Omental fat pad (tissue), 4 donors: Measurements from ENCODE around the gene MAML3. TPM values are rescaled to one million over a fixed set of nuclear protein-coding genes. Genes with fewer than 3 reads are reported as not detected.

Experiments used
- ATAC-seq: fragments of 150-250 bp; one replicate; pipeline ENCODE4 v1.9.1; 2016; ENCODE audit warnings: mild to moderate bottlenecking, moderate library complexity; ENCODE audit not compliant: low FRiP score
- DNase-seq: peaks from one replicate; pipeline ENCODE4 v3.0.0-alpha.2; 2019; ENCODE audit warnings: low spot score
- total RNA-seq, 4 donors: library from RNA; depleted of rRNA; stranded (reverse); fragments of >200 nt; gene quantifications; one replicate each; pipeline ENCODE4 v1.1.0, GENCODE V29; 2016
- TF ChIP-seq, protein P1 (sequence below), 3 donors: fragments of 450-650 bp; IDR thresholded peaks; one replicate each; pipeline ENCODE4 v1.5.1; 2016 to 2017; ENCODE audit warnings: antibody characterized with exemption in 3 of 3, mild to moderate bottlenecking in 3 of 3, moderate library complexity in 2 of 3

MAML3 gene
- total RNA-seq, 4 donors from 2014 or later, result 4.8 to 12.8 (median 11.7) TPM

- DNase-seq (no peak), ATAC-seq (no peak)
- TF ChIP-seq, protein P1, sequence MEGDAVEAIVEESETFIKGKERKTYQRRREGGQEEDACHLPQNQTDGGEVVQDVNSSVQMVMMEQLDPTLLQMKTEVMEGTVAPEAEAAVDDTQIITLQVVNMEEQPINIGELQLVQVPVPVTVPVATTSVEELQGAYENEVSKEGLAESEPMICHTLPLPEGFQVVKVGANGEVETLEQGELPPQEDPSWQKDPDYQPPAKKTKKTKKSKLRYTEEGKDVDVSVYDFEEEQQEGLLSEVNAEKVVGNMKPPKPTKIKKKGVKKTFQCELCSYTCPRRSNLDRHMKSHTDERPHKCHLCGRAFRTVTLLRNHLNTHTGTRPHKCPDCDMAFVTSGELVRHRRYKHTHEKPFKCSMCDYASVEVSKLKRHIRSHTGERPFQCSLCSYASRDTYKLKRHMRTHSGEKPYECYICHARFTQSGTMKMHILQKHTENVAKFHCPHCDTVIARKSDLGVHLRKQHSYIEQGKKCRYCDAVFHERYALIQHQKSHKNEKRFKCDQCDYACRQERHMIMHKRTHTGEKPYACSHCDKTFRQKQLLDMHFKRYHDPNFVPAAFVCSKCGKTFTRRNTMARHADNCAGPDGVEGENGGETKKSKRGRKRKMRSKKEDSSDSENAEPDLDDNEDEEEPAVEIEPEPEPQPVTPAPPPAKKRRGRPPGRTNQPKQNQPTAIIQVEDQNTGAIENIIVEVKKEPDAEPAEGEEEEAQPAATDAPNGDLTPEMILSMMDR (IDR thresholded peaks at IDR 0.05), result no peak
Observed at GRCh38 chr4:139833151-139833910, 320.7 kb downstream of the MAML3 start.

- DNase-seq (no peak), ATAC-seq (no peak)
Observed at GRCh38 chr4:139828966-139829664, 324.9 kb downstream of the MAML3 start.

DNA sequence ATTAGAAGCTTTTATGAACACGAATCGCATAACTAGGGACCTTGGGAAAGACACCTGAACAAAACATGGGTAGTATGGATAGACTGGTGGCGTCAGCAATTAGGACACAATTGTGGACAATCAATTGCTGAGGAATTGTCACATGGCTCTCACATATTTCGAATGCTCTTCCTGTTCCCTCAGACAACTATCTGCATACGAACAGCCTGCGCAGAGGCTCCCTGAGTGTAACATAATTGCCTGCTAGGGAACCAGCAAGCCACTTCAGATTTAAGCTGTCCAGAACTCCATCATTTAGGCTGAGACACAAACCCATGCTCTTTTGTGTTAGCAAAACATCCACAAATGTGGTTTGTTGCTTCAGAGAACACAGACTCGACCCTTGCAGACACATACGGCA is 327.6 kb downstream of the MAML3 start:
- ATAC-seq (no peak), DNase-seq (no peak)
- TF ChIP-seq, protein P1 (IDR thresholded peaks at IDR 0.05), result no peak

More at GRCh38 chr4:139828966-139829664, 324.9 kb downstream of the MAML3 start:
- TF ChIP-seq, protein P1 (IDR thresholded peaks at IDR 0.05), result no peak

DNA sequence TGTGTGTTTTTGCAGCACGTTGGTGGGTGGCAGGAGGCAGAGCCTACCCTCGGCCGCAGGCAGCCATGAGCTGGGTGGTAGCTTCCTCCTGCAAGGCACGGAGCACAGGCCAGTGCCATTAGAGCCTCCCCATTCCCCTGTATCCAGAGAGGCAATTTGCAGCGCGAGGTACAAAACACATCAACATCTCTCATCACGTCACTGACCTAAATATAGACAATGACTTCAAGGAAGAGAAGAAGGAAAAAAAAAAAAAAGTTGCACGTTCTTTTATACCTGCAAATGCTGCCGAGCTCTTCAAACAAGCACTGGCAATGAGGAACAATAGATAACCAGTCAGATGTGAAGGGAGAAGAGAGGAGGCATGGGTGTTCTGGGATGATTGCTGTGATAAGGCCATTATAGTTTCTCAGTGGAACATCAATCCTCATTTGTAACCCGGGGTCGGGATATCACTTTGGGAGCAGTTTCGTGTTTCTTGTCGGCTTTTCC is 328.4 kb downstream of the MAML3 start:
- no peak for ATAC-seq
- TF ChIP-seq, protein P1 (IDR thresholded peaks at IDR 0.05), result no peak
- no peak for DNase-seq

- DNase-seq, result no peak
- TF ChIP-seq, protein P1 (IDR thresholded peaks at IDR 0.05), result no peak
- ATAC-seq, result no peak
Observed at GRCh38 chr4:139824882-139825522, 329.0 kb downstream of the MAML3 start.

DNA sequence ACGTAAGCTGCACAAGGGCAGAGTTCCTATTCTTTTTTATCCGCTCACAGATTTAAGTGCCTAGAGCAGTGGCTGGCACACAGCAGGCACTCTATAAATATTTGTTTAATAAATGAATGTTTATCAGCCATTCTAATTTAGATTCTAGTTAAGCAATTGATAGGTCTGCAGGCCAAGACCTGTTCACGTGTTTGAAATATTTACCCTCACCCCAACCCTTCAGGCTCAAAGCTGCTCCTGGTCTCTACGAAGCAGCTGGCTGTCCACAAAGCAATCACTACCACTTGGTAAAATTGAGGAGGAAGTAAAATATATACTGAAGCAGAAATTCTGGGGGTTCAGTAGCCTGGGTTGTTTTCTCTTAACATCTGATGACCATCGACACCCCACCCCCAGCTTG is 330.2 kb downstream of the MAML3 start:
- ATAC-seq (no peak), DNase-seq (no peak)
- TF ChIP-seq, protein P1 (IDR thresholded peaks at IDR 0.05), result no peak
